WTC11 (cell line): Measurements from ENCODE around the gene CNTNAP2. TPM values are rescaled to one million over a fixed set of nuclear protein-coding genes. Genes with fewer than 3 reads are reported as not detected.
A peak's percentile ranks its signal among the peaks of the same experiment; 100 is the strongest.

Experiments used
- ATAC-seq: fragments of 200-7000 bp; cut with Tn5 transposase; 2 replicates; pipeline ENCODE4 v1.10.0; 2021; ENCODE audit warnings: mild to moderate bottlenecking, moderate library complexity
- CTCF ChIA-PET: fragments of 300-600 bp; sonication (Branson Sonifier 250); formaldehyde crosslinking; loops from one replicate; lab custom pipeline; 2021; ENCODE audit warnings: antibody characterized with exemption; lab: Charles Lee
- POLR2A ChIA-PET: fragments of 350-600 bp; sonication (Branson Sonifier 250); formaldehyde crosslinking; loops from one replicate; lab custom pipeline; 2021; ENCODE audit warnings: antibody characterized with exemption; lab: Charles Lee
- DNase-seq: peaks from one replicate; pipeline ENCODE4 v3.0.0; 2021; ENCODE audit warnings: low spot score
- H3K27ac Mint-ChIP-seq: 2 replicates; pipeline ENCODE4 v1.8.0; 2021; ENCODE audit warnings: mixed read lengths
- H3K27me3 Mint-ChIP-seq: 2 replicates; pipeline ENCODE4 v1.8.0; 2021; ENCODE audit warnings: low read depth, mild to moderate bottlenecking, moderate library complexity, mixed read lengths
- H3K36me3 Mint-ChIP-seq: 2 replicates; pipeline ENCODE4 v1.8.0; 2021; ENCODE audit warnings: mixed read lengths
- H3K4me1 Mint-ChIP-seq: 2 replicates; pipeline ENCODE4 v1.8.0; 2022; ENCODE audit warnings: mixed read lengths
- H3K4me3 Mint-ChIP-seq: 2 replicates; pipeline ENCODE4 v1.8.0; 2021; ENCODE audit warnings: mild to moderate bottlenecking, moderate library complexity, mixed read lengths
- H3K9me3 Mint-ChIP-seq: 2 replicates; pipeline ENCODE4 v1.8.0; 2021; ENCODE audit warnings: mixed read lengths
- CBFB ChIP-seq: sonication (generic); formaldehyde crosslinking; IDR thresholded peaks from 2 replicates; pipeline ENCODE4 v1.8.1; 2022; ENCODE audit warnings: mild to moderate bottlenecking, low read depth, missing genetic modification reagents
- CDX4 ChIP-seq: fragments of 250-450 bp; sonication (Bioruptor Pico); IDR thresholded peaks from 2 replicates; pipeline ENCODE4 v1.9.0; 2021; ENCODE audit warnings: moderate library complexity, mild to moderate bottlenecking, inconsistent platforms, borderline replicate concordance
- CREB1 ChIP-seq: sonication (generic); formaldehyde crosslinking; IDR thresholded peaks from 2 replicates; pipeline ENCODE4 v1.8.0; 2023; ENCODE audit warnings: mild to moderate bottlenecking, missing genetic modification reagents
- ELF4 ChIP-seq: sonication (generic); formaldehyde crosslinking; IDR thresholded peaks from 2 replicates; pipeline ENCODE4 v1.8.1; 2022; ENCODE audit warnings: low read depth, mild to moderate bottlenecking, moderate library complexity, missing genetic modification reagents
- ETV6 ChIP-seq: sonication (generic); formaldehyde crosslinking; IDR thresholded peaks from 2 replicates; pipeline ENCODE4 v1.8.1; 2022; ENCODE audit warnings: mild to moderate bottlenecking, missing genetic modification reagents
- FOXK1 ChIP-seq: sonication (generic); formaldehyde crosslinking; IDR thresholded peaks from 2 replicates; pipeline ENCODE4 v1.8.0; 2022; ENCODE audit warnings: mild to moderate bottlenecking, moderate library complexity, missing genetic modification reagents
- FOXP4 ChIP-seq: sonication (generic); formaldehyde crosslinking; IDR thresholded peaks from 2 replicates; pipeline ENCODE4 v1.8.0; 2022; ENCODE audit warnings: mild to moderate bottlenecking, missing genetic modification reagents
- GRHL2 ChIP-seq: fragments of 250-450 bp; sonication (Bioruptor Pico); IDR thresholded peaks from 2 replicates; pipeline ENCODE4 v1.8.0; 2022; ENCODE audit warnings: mild to moderate bottlenecking, moderate library complexity; ENCODE audit not compliant: insufficient replicate concordance, severe bottlenecking
- HMGA2 ChIP-seq: fragments of 250-450 bp; sonication (Bioruptor Pico); IDR thresholded peaks from 2 replicates; pipeline ENCODE4 v1.4.0; 2021; ENCODE audit warnings: mild to moderate bottlenecking, moderate library complexity
- HMGXB4 ChIP-seq: sonication (generic); formaldehyde crosslinking; IDR thresholded peaks from 2 replicates; pipeline ENCODE4 v1.8.1; 2023; ENCODE audit warnings: mild to moderate bottlenecking, moderate library complexity, missing genetic modification reagents
- JAZF1 ChIP-seq: fragments of 250-450 bp; sonication (Bioruptor Pico); IDR thresholded peaks from 2 replicates; pipeline ENCODE4 v1.9.0; 2021; ENCODE audit warnings: moderate library complexity, mild to moderate bottlenecking, inconsistent platforms
- NFYB ChIP-seq: sonication (generic); formaldehyde crosslinking; conservative IDR thresholded peaks from 2 replicates; pipeline ENCODE4 v1.8.0; 2022; ENCODE audit warnings: low read depth, missing genetic modification reagents
- NR2C2 ChIP-seq: sonication (generic); formaldehyde crosslinking; IDR thresholded peaks from 2 replicates; pipeline ENCODE4 v1.8.0; 2022; ENCODE audit warnings: mild to moderate bottlenecking, missing genetic modification reagents
- OVOL2 ChIP-seq: fragments of 250-450 bp; sonication (Bioruptor Pico); IDR thresholded peaks from 2 replicates; pipeline ENCODE4 v1.9.0; 2021; ENCODE audit warnings: mild to moderate bottlenecking, borderline replicate concordance
- RORB ChIP-seq: fragments of 250-450 bp; sonication (Bioruptor Pico); IDR thresholded peaks from 2 replicates; pipeline ENCODE4 v1.9.0; 2021; ENCODE audit warnings: mild to moderate bottlenecking
- SMAD3 ChIP-seq: sonication (generic); formaldehyde crosslinking; IDR thresholded peaks from 2 replicates; pipeline ENCODE4 v1.8.0; 2022; ENCODE audit warnings: missing genetic modification reagents, mild to moderate bottlenecking, borderline replicate concordance
- TEAD1 ChIP-seq: sonication (generic); formaldehyde crosslinking; IDR thresholded peaks from 2 replicates; pipeline ENCODE4 v1.8.0; 2022; ENCODE audit warnings: mild to moderate bottlenecking, missing genetic modification reagents
- TP53 ChIP-seq: sonication (generic); formaldehyde crosslinking; IDR thresholded peaks from 2 replicates; pipeline ENCODE4 v1.8.1; 2023; ENCODE audit warnings: mild to moderate bottlenecking, missing genetic modification reagents
- ZBTB21 ChIP-seq: sonication (generic); formaldehyde crosslinking; IDR thresholded peaks from 2 replicates; pipeline ENCODE4 v1.8.1; 2023; ENCODE audit warnings: mild to moderate bottlenecking, missing genetic modification reagents, borderline replicate concordance
- ZNF138 ChIP-seq: sonication (generic); formaldehyde crosslinking; conservative IDR thresholded peaks from 2 replicates; pipeline ENCODE4 v1.8.1; 2022; ENCODE audit warnings: mild to moderate bottlenecking, moderate library complexity, missing genetic modification reagents
- ZNF396 ChIP-seq: fragments of 250-450 bp; sonication (Bioruptor Pico); IDR thresholded peaks from 2 replicates; pipeline ENCODE4 v1.8.0; 2021; ENCODE audit warnings: mild to moderate bottlenecking, moderate library complexity, borderline replicate concordance
- ZSCAN18 ChIP-seq: fragments of 250-450 bp; sonication (Bioruptor Pico); IDR thresholded peaks from 2 replicates; pipeline ENCODE4 v2.1.2; 2022; ENCODE audit warnings: mild to moderate bottlenecking, moderate library complexity
- total RNA-seq: library from RNA; stranded (reverse); gene quantifications from 3 replicates; pipeline ENCODE4 v1.2.3, GENCODE V29; 2021
- TF ChIP-seq, protein P1 (sequence below): sonication (generic); formaldehyde crosslinking; IDR thresholded peaks from 2 replicates; pipeline ENCODE4 v1.8.0; 2022; ENCODE audit warnings: mild to moderate bottlenecking, missing genetic modification reagents
- TF ChIP-seq, protein P2 (sequence below): sonication (generic); formaldehyde crosslinking; conservative IDR thresholded peaks from 2 replicates; pipeline ENCODE4 v1.8.1; 2022; ENCODE audit warnings: mild to moderate bottlenecking, missing genetic modification reagents
- TF ChIP-seq, protein P3 (sequence below): fragments of 250-450 bp; sonication (Bioruptor Pico); IDR thresholded peaks from 2 replicates; pipeline ENCODE4 v1.9.0; 2021; ENCODE audit warnings: mild to moderate bottlenecking

The CNTNAP2 gene
- total RNA-seq, 1 experiment from 2014 or later: 63.8 TPM

- Mint-ChIP-seq H3K9me3 (peaks cover 8% of the 10 kb centered on the region), H3K4me1 (peaks cover 27% of the 10 kb centered on the region), H3K27me3 (no peaks in the 10 kb centered on the region; the same call in 1 of the 2 replicates), H3K36me3 (peaks cover 4% of the 10 kb centered on the region; the same call in 1 of the 2 replicates), H3K27ac (no peak overlapping the region), H3K4me3 (no peak overlapping the region)
- DNase-seq (no peak), ATAC-seq (peak; percentile 79)
- TF ChIP-seq TEAD1 (CRISPR knock-in tag) (no peak), ZNF396 (CRISPR knock-in tag) (no peak), HMGA2 (CRISPR knock-in tag) (no peak), ZBTB21 (CRISPR knock-in tag) (no peak), CREB1 (CRISPR knock-in tag) (no peak), OVOL2 (CRISPR knock-in tag) (no peak)
- ChIA-PET POLR2A (no interaction called here), CTCF (interaction anchor here (0.8 to 1.4 kb wide), 2 partner anchors 28 to 683 kb away, joined by 3 to 5 read pairs; no protein-coding TSS in a partner anchor)
Measured at GRCh38 chr7:148115308-148115707, 1998.7 kb downstream of the CNTNAP2 start.

GRCh38 chr7:148116195-148116594 is 1999.6 kb downstream of the CNTNAP2 start:
- no peak for ATAC-seq
- H3K4me3 Mint-ChIP-seq: no peak overlapping the region
- H3K27me3 Mint-ChIP-seq: no peaks in the 10 kb centered on the region; the same call in 1 of the 2 replicates
- peaks cover 27% of the 10 kb centered on the region for H3K4me1 Mint-ChIP-seq
- TF ChIP-seq FOXK1 (CRISPR knock-in tag): no peak
- no peak for TF ChIP-seq ELF4
- TF ChIP-seq GRHL2: no peak
- no peak for TF ChIP-seq TP53 (CRISPR knock-in tag)
- TF ChIP-seq JAZF1 (CRISPR knock-in tag): no peak
- TF ChIP-seq NR2C2 (CRISPR knock-in tag): no peak
- TF ChIP-seq ETV6 (CRISPR knock-in tag): no peak
- TF ChIP-seq FOXP4 (CRISPR knock-in tag): no peak
- TF ChIP-seq, protein P1, sequence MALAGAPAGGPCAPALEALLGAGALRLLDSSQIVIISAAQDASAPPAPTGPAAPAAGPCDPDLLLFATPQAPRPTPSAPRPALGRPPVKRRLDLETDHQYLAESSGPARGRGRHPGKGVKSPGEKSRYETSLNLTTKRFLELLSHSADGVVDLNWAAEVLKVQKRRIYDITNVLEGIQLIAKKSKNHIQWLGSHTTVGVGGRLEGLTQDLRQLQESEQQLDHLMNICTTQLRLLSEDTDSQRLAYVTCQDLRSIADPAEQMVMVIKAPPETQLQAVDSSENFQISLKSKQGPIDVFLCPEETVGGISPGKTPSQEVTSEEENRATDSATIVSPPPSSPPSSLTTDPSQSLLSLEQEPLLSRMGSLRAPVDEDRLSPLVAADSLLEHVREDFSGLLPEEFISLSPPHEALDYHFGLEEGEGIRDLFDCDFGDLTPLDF (CRISPR knock-in tag): no peak
- TF ChIP-seq HMGXB4 (CRISPR knock-in tag): no peak
- TF ChIP-seq, protein P2, sequence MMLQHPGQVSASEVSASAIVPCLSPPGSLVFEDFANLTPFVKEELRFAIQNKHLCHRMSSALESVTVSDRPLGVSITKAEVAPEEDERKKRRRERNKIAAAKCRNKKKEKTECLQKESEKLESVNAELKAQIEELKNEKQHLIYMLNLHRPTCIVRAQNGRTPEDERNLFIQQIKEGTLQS (CRISPR knock-in tag): no peak
- no peak for TF ChIP-seq CDX4 (CRISPR knock-in tag)
- TF ChIP-seq, protein P3, sequence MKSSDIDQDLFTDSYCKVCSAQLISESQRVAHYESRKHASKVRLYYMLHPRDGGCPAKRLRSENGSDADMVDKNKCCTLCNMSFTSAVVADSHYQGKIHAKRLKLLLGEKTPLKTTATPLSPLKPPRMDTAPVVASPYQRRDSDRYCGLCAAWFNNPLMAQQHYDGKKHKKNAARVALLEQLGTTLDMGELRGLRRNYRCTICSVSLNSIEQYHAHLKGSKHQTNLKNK (CRISPR knock-in tag): no peak
- TF ChIP-seq NFYB (CRISPR knock-in tag): no peak
- TF ChIP-seq SMAD3 (CRISPR knock-in tag): no peak
- no peak for TF ChIP-seq ZNF138 (CRISPR knock-in tag)
- TF ChIP-seq RORB (CRISPR knock-in tag): no peak
- TF ChIP-seq CBFB (CRISPR knock-in tag): no peak
- no peak for TF ChIP-seq CREB1 (CRISPR knock-in tag)
- TF ChIP-seq ZSCAN18 (CRISPR knock-in tag): no peak
- H3K9me3 Mint-ChIP-seq: peaks cover 8% of the 10 kb centered on the region
- no peak for DNase-seq
- no peak overlapping the region for H3K27ac Mint-ChIP-seq
- ChIA-PET POLR2A (interaction anchor here (0.7 kb wide), 1 partner anchor 728 kb away, joined by 3 read pairs; no protein-coding TSS in a partner anchor), CTCF (interaction anchor here (0.8 to 1.4 kb wide), 2 partner anchors 27 to 684 kb away, joined by 3 to 5 read pairs; no protein-coding TSS in a partner anchor)
- peaks cover 4% of the 10 kb centered on the region; the same call in 1 of the 2 replicates for H3K36me3 Mint-ChIP-seq
